Trophoblast cell (in vitro differentiated cells and primary cell): ENCODE measurements around the gene IP6K1.

ENCODE experiments used
- DNase-seq, 2 donors: peaks; one replicate each; pipeline ENCODE4 v3.0.0-alpha.2; 2016
- H2AFZ ChIP-seq: 2 replicates; pipeline ENCODE4 v1.6.1; 2013; ENCODE audit warnings: low read length, moderate library complexity, mild to moderate bottlenecking; ENCODE audit not compliant: insufficient read depth, poor library complexity
- H2AK5ac ChIP-seq: 2 replicates; pipeline ENCODE4 v1.6.1; 2013; ENCODE audit warnings: mild to moderate bottlenecking, low read length
- H2BK120ac ChIP-seq: 2 replicates; pipeline ENCODE4 v1.6.1; 2013; ENCODE audit warnings: low read length, mild to moderate bottlenecking, moderate library complexity; ENCODE audit not compliant: insufficient read depth, poor library complexity
- H2BK12ac ChIP-seq: 2 replicates; pipeline ENCODE4 v1.6.1; 2013; ENCODE audit warnings: mild to moderate bottlenecking, low read length, moderate library complexity
- H2BK5ac ChIP-seq: 2 replicates; pipeline ENCODE4 v1.6.1; 2013; ENCODE audit warnings: low read length, low read depth, moderate library complexity, mild to moderate bottlenecking; ENCODE audit not compliant: poor library complexity
- H3K14ac ChIP-seq: 2 replicates; pipeline ENCODE4 v1.6.1; 2013; ENCODE audit warnings: mild to moderate bottlenecking, low read length
- H3K18ac ChIP-seq: 2 replicates; pipeline ENCODE4 v1.6.1; 2013; ENCODE audit warnings: mild to moderate bottlenecking, low read length
- H3K23ac ChIP-seq: 2 replicates; pipeline ENCODE4 v1.6.1; 2013; ENCODE audit warnings: low read length
- H3K27ac ChIP-seq: 2 replicates; pipeline ENCODE4 v1.5.1; 2013; ENCODE audit warnings: low read depth, mild to moderate bottlenecking, inconsistent platforms, low read length, moderate library complexity
- H3K27me3 ChIP-seq: 2 replicates; pipeline ENCODE4 v1.6.1; 2013; ENCODE audit warnings: inconsistent platforms, mild to moderate bottlenecking, low read length, moderate library complexity; ENCODE audit not compliant: insufficient read depth
- H3K36me3 ChIP-seq, 2 experiments: 1 replicate in 1 of 2; 2 replicates in 1 of 2; pipeline ENCODE4 v1.6.1; 2013; ENCODE audit warnings: low read length in 2 of 2, mild to moderate bottlenecking in 2 of 2, moderate library complexity in 1 of 2; ENCODE audit not compliant: insufficient read depth in 2 of 2, control insufficient read depth in 1 of 2
- H3K4ac ChIP-seq: 2 replicates; pipeline ENCODE4 v1.6.1; 2013; ENCODE audit warnings: low read depth, mild to moderate bottlenecking, low read length, moderate library complexity
- H3K4me1 ChIP-seq, 2 experiments: 1 replicate in 1 of 2; 2 replicates in 1 of 2; pipeline ENCODE4 v1.6.1; 2013; ENCODE audit warnings: low read length in 2 of 2, mild to moderate bottlenecking in 2 of 2, moderate library complexity in 1 of 2; ENCODE audit not compliant: insufficient read depth in 2 of 2, control insufficient read depth in 1 of 2
- H3K4me2 ChIP-seq: 2 replicates; pipeline ENCODE4 v1.6.1; 2013; ENCODE audit warnings: inconsistent platforms, mild to moderate bottlenecking, low read length, moderate library complexity
- H3K4me3 ChIP-seq: 2 replicates; pipeline ENCODE4 v1.5.1; 2013; ENCODE audit warnings: mild to moderate bottlenecking, low read depth, low read length, inconsistent platforms
- H3K79me1 ChIP-seq: one replicate; pipeline ENCODE4 v1.6.1; 2013; ENCODE audit warnings: low read length
- H3K79me2 ChIP-seq: 2 replicates; pipeline ENCODE4 v1.6.1; 2013; ENCODE audit warnings: low read length, mild to moderate bottlenecking; ENCODE audit not compliant: control insufficient read depth, insufficient read depth, poor library complexity
- H3K9ac ChIP-seq: 2 replicates; pipeline ENCODE4 v1.6.1; 2013; ENCODE audit warnings: mild to moderate bottlenecking, low read length
- H3K9me3 ChIP-seq: 2 replicates; pipeline ENCODE4 v1.6.1; 2013; ENCODE audit warnings: low read depth, mild to moderate bottlenecking, control low read depth, inconsistent platforms, low read length; ENCODE audit not compliant: insufficient read depth
- H4K12ac ChIP-seq: 2 replicates; pipeline ENCODE4 v1.6.1; 2013; ENCODE audit warnings: low read depth, mild to moderate bottlenecking, low read length, moderate library complexity
- H4K8ac ChIP-seq: 2 replicates; pipeline ENCODE4 v1.6.1; 2013; ENCODE audit warnings: low read depth, mild to moderate bottlenecking, low read length, moderate library complexity
- H4K91ac ChIP-seq: one replicate; pipeline ENCODE4 v1.6.1; 2013; ENCODE audit warnings: low read depth, mild to moderate bottlenecking, low read length, moderate library complexity
- WGBS: extraction: QIAGEN DNeasy Blood & Tissue Kit; methylation state at CpG from one replicate; pipeline ENCODE4 v1.1.7; 2013; ENCODE audit warnings: missing lambda C conversion rate; ENCODE audit not compliant: insufficient read length, insufficient coverage; ENCODE audit errors: extremely low coverage; 5-methylcytosine and 5-hydroxymethylcytosine counted together

The IP6K1 gene

DNA sequence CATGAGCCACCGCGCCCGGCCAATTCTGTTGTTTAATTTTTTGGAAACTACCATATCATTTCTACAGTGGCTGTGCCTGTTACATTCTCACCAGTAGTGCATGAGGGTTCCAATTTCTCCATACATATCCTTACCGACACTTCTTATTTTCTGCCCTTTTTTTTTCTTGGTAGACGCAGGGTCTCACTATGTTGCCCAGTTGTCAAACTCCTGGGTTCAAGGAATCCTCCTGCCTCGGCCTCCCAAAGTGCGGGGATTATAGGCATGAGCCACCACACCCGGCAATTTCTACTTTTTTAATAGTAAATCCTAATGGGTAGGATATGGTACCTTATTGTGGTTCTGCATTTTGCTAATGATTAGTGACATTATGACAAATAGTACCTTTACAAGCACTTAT lies 76.5 kb downstream of the IP6K1 start:
- no peak for DNase-seq
- no CpG with 5 or more reads among the region's 8 CpGs for WGBS
- Histone ChIP-seq H3K79me2 (no peaks in the 10 kb centered on the region), H4K8ac (no peak overlapping the region), H3K4me2 (no peak overlapping the region), H3K4ac (no peak overlapping the region), H3K4me1 (peaks cover 0 to 3% of the 10 kb centered on the region in 2 experiments), H2BK120ac (no peak overlapping the region), H3K23ac (no peak overlapping the region), H3K9me3 (peaks cover 4% of the 10 kb centered on the region), H3K36me3 (peaks cover 18 to 22% of the 10 kb centered on the region in 2 experiments), H3K27ac (no peak overlapping the region), H4K91ac (no peak overlapping the region), H2AK5ac (no peak overlapping the region), H2BK5ac (no peak overlapping the region), H4K12ac (no peak overlapping the region), H3K27me3 (no peaks in the 10 kb centered on the region), H3K14ac (no peak overlapping the region), H3K9ac (no peak overlapping the region), H3K18ac (no peak overlapping the region), H3K79me1 (no peaks in the 10 kb centered on the region), H2AFZ (no peak overlapping the region), H3K4me3 (no peak overlapping the region), H2BK12ac (no peak overlapping the region)

DNA sequence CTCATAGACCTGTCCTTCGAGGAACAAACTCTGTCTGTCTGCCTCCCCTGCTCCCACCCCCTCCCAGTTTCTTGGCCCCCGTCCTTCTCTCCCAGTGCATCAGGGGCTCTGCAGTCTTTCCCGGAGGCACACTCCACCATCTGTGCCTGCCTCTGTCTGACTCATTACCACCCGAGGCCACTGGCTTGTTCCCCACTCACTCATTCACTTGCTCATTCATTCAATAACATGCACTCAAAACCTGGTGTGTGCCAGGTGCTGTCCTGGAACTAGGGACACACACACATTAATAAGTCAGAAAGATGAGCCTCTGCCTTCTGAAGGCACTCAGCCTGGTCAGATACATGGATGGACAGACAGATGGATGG lies 79.2 kb downstream of the IP6K1 start:
- Histone ChIP-seq H3K27me3 (no peaks in the 10 kb centered on the region), H4K8ac (no peak overlapping the region), H3K36me3 (peaks cover 32 to 43% of the 10 kb centered on the region in 2 experiments), H3K9ac (no peak overlapping the region), H2AK5ac (no peak overlapping the region), H3K18ac (no peak overlapping the region), H3K4me2 (no peak overlapping the region), H3K4me3 (no peak overlapping the region), H4K12ac (no peak overlapping the region), H3K4me1 (peaks cover 0 to under 1% of the 10 kb centered on the region in 2 experiments), H3K23ac (no peak overlapping the region), H2AFZ (no peak overlapping the region), H3K14ac (no peak overlapping the region), H4K91ac (no peak overlapping the region), H3K27ac (no peak overlapping the region), H3K4ac (no peak overlapping the region), H2BK12ac (no peak overlapping the region), H2BK120ac (no peak overlapping the region), H3K79me1 (no peaks in the 10 kb centered on the region), H2BK5ac (no peak overlapping the region), H3K9me3 (peaks cover 2% of the 10 kb centered on the region), H3K79me2 (no peaks in the 10 kb centered on the region)
- DNase-seq: no peak
- WGBS: no CpG with 5 or more reads among the region's 4 CpGs

- H3K4me2 ChIP-seq: no peak overlapping the region
- no peaks in the 10 kb centered on the region for H3K4me1 ChIP-seq
- no peak overlapping the region for H3K27ac ChIP-seq
- H3K27me3 ChIP-seq: no peaks in the 10 kb centered on the region
- no peaks in the 10 kb centered on the region for H3K79me2 ChIP-seq
- H3K36me3 ChIP-seq: peaks cover 37 to 47% of the 10 kb centered on the region in 2 experiments
- no peak overlapping the region for H3K4me3 ChIP-seq
- H2AFZ ChIP-seq: no peak overlapping the region
- H3K9ac ChIP-seq: no peak overlapping the region
- no peak overlapping the region for H4K12ac ChIP-seq
- H4K91ac ChIP-seq: no peak overlapping the region
- no peak overlapping the region for H3K23ac ChIP-seq
- H3K9me3 ChIP-seq: peaks cover 2% of the 10 kb centered on the region
- no peak overlapping the region for H2BK120ac ChIP-seq
- H3K4ac ChIP-seq: no peak overlapping the region
- no peaks in the 10 kb centered on the region for H3K79me1 ChIP-seq
- no peak for DNase-seq
- H3K18ac ChIP-seq: no peak overlapping the region
- no peak overlapping the region for H4K8ac ChIP-seq
- no peak overlapping the region for H2AK5ac ChIP-seq
- WGBS: no CpG with 5 or more reads among the region's 9 CpGs
- H2BK12ac ChIP-seq: no peak overlapping the region
- H3K14ac ChIP-seq: no peak overlapping the region
- H2BK5ac ChIP-seq: no peak overlapping the region
Observed at GRCh38 chr3:49706456-49707112, 79.8 kb downstream of the IP6K1 start.

GRCh38 chr3:49705390-49705960 lies 80.9 kb downstream of the IP6K1 start:
- Histone ChIP-seq H3K4me3 (no peak overlapping the region), H3K4me1 (no peaks in the 10 kb centered on the region), H4K12ac (no peak overlapping the region), H4K8ac (no peak overlapping the region), H3K27me3 (no peaks in the 10 kb centered on the region), H3K36me3 (peaks cover 42 to 53% of the 10 kb centered on the region in 2 experiments), H3K4me2 (no peak overlapping the region), H3K9me3 (peaks cover 2% of the 10 kb centered on the region), H2BK5ac (no peak overlapping the region), H3K14ac (no peak overlapping the region), H3K9ac (no peak overlapping the region), H3K27ac (no peak overlapping the region), H2BK12ac (no peak overlapping the region), H3K23ac (no peak overlapping the region), H4K91ac (no peak overlapping the region), H3K79me1 (no peaks in the 10 kb centered on the region), H3K4ac (no peak overlapping the region), H2BK120ac (no peak overlapping the region), H3K18ac (no peak overlapping the region), H3K79me2 (no peaks in the 10 kb centered on the region), H2AFZ (no peak overlapping the region), H2AK5ac (no peak overlapping the region)
- no CpG with 5 or more reads among the region's 17 CpGs for WGBS
- no peak for DNase-seq
